HepG2 (cell line): ENCODE results near the gene LRRFIP2. TPM values are rescaled to one million over a fixed set of nuclear protein-coding genes. Genes with fewer than 3 reads are reported as not detected.

Experiments
- ATAC-seq: fragments of 200-7000 bp; cut with Tn5 transposase; 3 replicates; pipeline ENCODE4 v1.9.1; 2020; ENCODE audit warnings: mild to moderate bottlenecking, moderate library complexity
- BruUV-seq: library from RNA; stranded (reverse); fragments of 400-500 nt; replicated peaks from 2 replicates; lab custom pipeline; 2021; lab: Mats Ljungman, UMichigan
- CTCF ChIA-PET: fragments of 300-600 bp; formaldehyde crosslinking; extraction: SDS; loops from one replicate; lab custom pipeline; 2021; ENCODE audit warnings: low total read pairs, inconsistent platforms, low intra/inter-chr PET ratio; lab: Yijun Ruan, JAX
- POLR2A ChIA-PET: fragments of 350-600 bp; sonication (Branson Sonifier 250); formaldehyde crosslinking; loops from one replicate; lab custom pipeline; 2020; ENCODE audit warnings: antibody characterized with exemption, inconsistent platforms; lab: Yijun Ruan, JAX
- DNase-seq: peaks from one replicate; pipeline ENCODE4 v3.0.0-alpha.2; 2015; ENCODE audit warnings: low spot score
- FAIRE-seq: peaks from 3 replicates; lab custom pipeline; 2011; peaks lifted over from hg19 to GRCh38; lab: Jason Lieb, UNC
- H2AFZ ChIP-seq: one replicate; pipeline ENCODE4 v1.6.1; 2011; ENCODE audit warnings: low read length, inconsistent platforms
- H3K27ac ChIP-seq: fragments of 300-600 bp; 3 replicates; pipeline ENCODE4 v1.8.0; 2011; ENCODE audit warnings: mixed run types, mild to moderate bottlenecking, mixed read lengths, low read length, inconsistent platforms; ENCODE audit not compliant: insufficient read depth; ENCODE audit errors: extremely low read length
- H3K27me3 ChIP-seq, 2 experiments: fragments of 200-600 bp in 1 of 2; 2 replicates in 1 of 2; 3 replicates in 1 of 2; pipeline versions ENCODE4 v1.6.0 to v1.8.0; 2011; ENCODE audit warnings: low read length in 2 of 2, mild to moderate bottlenecking in 2 of 2, moderate library complexity in 2 of 2, inconsistent platforms in 1 of 2; ENCODE audit not compliant: insufficient read depth in 2 of 2, control insufficient read depth in 1 of 2
- H3K36me3 ChIP-seq, 2 experiments: fragments of 200-600 bp in 1 of 2; replicated peaks in 1 of 2; 2 replicates in 1 of 2; 3 replicates in 1 of 2; pipeline versions ENCODE4 v1.5.1 to v1.8.0; 2011; ENCODE audit warnings: low read length in 2 of 2, inconsistent platforms in 1 of 2; ENCODE audit not compliant: insufficient read depth in 2 of 2, control insufficient read depth in 1 of 2
- H3K4me1 ChIP-seq: 2 replicates; pipeline ENCODE4 v1.5.1; 2012; ENCODE audit warnings: low read length, inconsistent platforms; ENCODE audit not compliant: insufficient read depth
- H3K4me2 ChIP-seq: 2 replicates; pipeline ENCODE4 v1.6.0; 2011; ENCODE audit warnings: low read depth, low read length, inconsistent platforms
- H3K4me3 ChIP-seq, 3 experiments: fragments of 200-600 bp in 1 of 3; sonication (generic), shearing (Covaris generic) in 1 of 3; replicated peaks in 1 of 3; 2 replicates each; pipeline ENCODE4 v1.5.1; 2011 to 2016; ENCODE audit warnings: low read length in 3 of 3, inconsistent platforms in 2 of 3, low read depth in 2 of 3, mild to moderate bottlenecking in 2 of 3, control low read depth in 1 of 3, mixed read lengths in 1 of 3; ENCODE audit not compliant: insufficient read depth in 1 of 3
- H3K79me2 ChIP-seq: one replicate; pipeline ENCODE4 v1.6.1; 2011; ENCODE audit warnings: low read length, inconsistent platforms; ENCODE audit not compliant: insufficient read depth
- H3K9ac ChIP-seq: 2 replicates; pipeline ENCODE4 v1.6.0; 2011; ENCODE audit warnings: mild to moderate bottlenecking, low read depth, low read length, inconsistent platforms; ENCODE audit not compliant: insufficient read depth
- H3K9me3 ChIP-seq: 2 replicates; pipeline ENCODE4 v1.5.1; 2012; ENCODE audit warnings: mild to moderate bottlenecking, low read length
- H4K20me1 ChIP-seq: 2 replicates; pipeline ENCODE4 v1.6.0; 2011; ENCODE audit warnings: inconsistent platforms, mild to moderate bottlenecking, low read length, moderate library complexity; ENCODE audit not compliant: insufficient read depth
- BRCA1 ChIP-seq: sonication (generic); formaldehyde crosslinking; IDR thresholded peaks from 2 replicates; pipeline ENCODE4 v1.4.0; 2020; ENCODE audit warnings: missing genetic modification reagents
- FLYWCH1 ChIP-seq: sonication (generic); formaldehyde crosslinking; IDR thresholded peaks from 2 replicates; pipeline ENCODE4 v1.8.1; 2023; ENCODE audit warnings: mild to moderate bottlenecking, missing genetic modification reagents
- GTF2F1 ChIP-seq: fragments of 150-350 bp; IDR thresholded peaks from 2 replicates; pipeline ENCODE4 v1.6.1; 2014; ENCODE audit warnings: low read length
- IKZF1 ChIP-seq: fragments of 450-650 bp; IDR thresholded peaks from 2 replicates; pipeline ENCODE4 v1.7.1; 2016
- MYPOP ChIP-seq: sonication (generic); formaldehyde crosslinking; IDR thresholded peaks from 2 replicates; pipeline ENCODE4 v1.8.1; 2023; ENCODE audit warnings: mild to moderate bottlenecking, moderate library complexity, missing genetic modification reagents
- ZFP91 ChIP-seq: sonication (generic); formaldehyde crosslinking; IDR thresholded peaks from 2 replicates; pipeline ENCODE4 v1.9.0; 2022; ENCODE audit warnings: missing genetic modification reagents, mild to moderate bottlenecking, borderline replicate concordance
- ZNF142 ChIP-seq: sonication (generic); formaldehyde crosslinking; IDR thresholded peaks from 2 replicates; pipeline ENCODE4 v1.4.0; 2020; ENCODE audit warnings: missing genetic modification reagents
- ZNF619 ChIP-seq: sonication (generic); formaldehyde crosslinking; IDR thresholded peaks from 2 replicates; pipeline ENCODE4 v1.4.0; 2020; ENCODE audit warnings: mild to moderate bottlenecking, missing genetic modification reagents
- ZNF644 ChIP-seq: IDR thresholded peaks from 2 replicates; pipeline ENCODE4 v1.6.1; 2016; ENCODE audit warnings: low read depth
- ZNF691 ChIP-seq: sonication (generic); formaldehyde crosslinking; IDR thresholded peaks from 2 replicates; pipeline ENCODE4 v1.4.0; 2020; ENCODE audit warnings: missing genetic modification reagents, low read depth, mild to moderate bottlenecking, borderline replicate concordance
- ZNF713 ChIP-seq: sonication (generic); formaldehyde crosslinking; IDR thresholded peaks from 2 replicates; pipeline ENCODE4 v1.4.0; 2020; ENCODE audit warnings: mild to moderate bottlenecking, missing genetic modification reagents
- ZNF850 ChIP-seq: sonication (generic); formaldehyde crosslinking; conservative IDR thresholded peaks from 2 replicates; pipeline ENCODE4 v1.9.0; 2021; ENCODE audit warnings: mild to moderate bottlenecking, missing genetic modification reagents
- WGBS: methylation state at CpG from one replicate; pipeline ENCODE4 v1.1.6; 2017; ENCODE audit warnings: low lambda C conversion rate; 5-methylcytosine and 5-hydroxymethylcytosine counted together
- in situ Hi-C: cut with HindIII; loops from 2 replicates; pipeline ENCODE4 v1.10.0; 2017; ENCODE audit warnings: low pct_unique_long_range_greater_than_20kb; ENCODE audit not compliant: extremely low pct_ligation_motif_present
- intact Hi-C: fragments of 100-400 bp; cut with micrococcal nuclease; formaldehyde crosslinking; loops from one replicate; pipeline ENCODE4 v1.10.0; 2022; ENCODE audit not compliant: unreplicated experiment
- polyA plus RNA-seq, 8 experiments: library from polyadenylated mRNA; depleted of rRNA in 3 of 8; stranded (reverse) in 7 of 8; unstranded in 1 of 8; fragments of >200 nt; fragmentation: Illumina TruSeq in 4 of 8; extraction: Trizol in 4 of 8; gene quantifications; 2 replicates each; pipeline versions ENCODE4 v1.2.1 to v1.2.3, GENCODE V29; 2011 to 2016; ENCODE audit warnings: low read depth in 4 of 8, missing spikeins in 1 of 8, mixed read lengths in 1 of 8; ENCODE audit not compliant: insufficient read depth in 1 of 8
- total RNA-seq, 5 experiments: library from RNA; depleted of rRNA; stranded (reverse); fragments of >200 nt; fragmentation: Illumina TruSeq; extraction: Trizol; gene quantifications; 2 replicates each; pipeline ENCODE4 v1.2.3, GENCODE V29; 2016; ENCODE audit warnings: low read depth in 1 of 5

Gene LRRFIP2
- total and polyA plus RNA-seq, 2 of the 13 experiments (the other 11 are each of a cell fraction or from before 2014, with no cell fraction given) = 13.5 to 32.2 TPM

GRCh38 chr3:37194533-37194932, 20.2 kb upstream of the LRRFIP2 start:
- no peaks in the 10 kb centered on the region for H3K9me3 ChIP-seq
- ATAC-seq (no peak), DNase-seq (no peak), FAIRE-seq (no peak)
- no peak overlapping the region for H3K4me3 ChIP-seq
- no peaks in the 10 kb centered on the region for H4K20me1 ChIP-seq
- H2AFZ ChIP-seq = no peak overlapping the region
- intact Hi-C loops (no loop called here), in situ Hi-C loops (no loop called here)
- H3K9ac ChIP-seq = no peak overlapping the region
- no peak overlapping the region for H3K27ac ChIP-seq
- TF ChIP-seq IKZF1 (no peak), ZFP91 (no peak), BRCA1 (no peak), ZNF691 (CRISPR knock-in tag) (no peak), MYPOP (CRISPR knock-in tag) (no peak), ZNF644 (no peak), GTF2F1 (no peak), ZNF619 (CRISPR knock-in tag) (no peak), ZNF142 (CRISPR knock-in tag) (no peak), ZNF713 (CRISPR knock-in tag) (no peak), ZNF850 (CRISPR knock-in tag) (no peak), FLYWCH1 (no peak)
- 50% methylated on average over 5 of the region's 5 CpGs for WGBS
- H3K36me3 ChIP-seq = no peaks in the 10 kb centered on the region
- POLR2A ChIA-PET = no interaction called here
- H3K4me2 ChIP-seq = no peak overlapping the region
- H3K27me3 ChIP-seq = no peaks in the 10 kb centered on the region
- H3K4me1 ChIP-seq = peaks cover 17% of the 10 kb centered on the region; the same call in 1 of the 2 replicates
- CTCF ChIA-PET = no interaction called here
- no peaks in the 10 kb centered on the region for H3K79me2 ChIP-seq
- BruUV-seq = no TSS peak
